GM12892 (cell line): ENCODE results near the gene GLCE.
A peak's percentile ranks its signal among the peaks of the same experiment; 100 is the strongest.

Source experiments
- DNase-seq: peaks from one replicate; pipeline ENCODE4 v3.0.0; 2011; ENCODE audit not compliant: insufficient read length
- FAIRE-seq: peaks from 2 replicates; lab custom pipeline; 2011; peaks lifted over from hg19 to GRCh38; lab: Jason Lieb, UNC
- POLR2A ChIP-seq: IDR thresholded peaks from 2 replicates; pipeline ENCODE4 v1.6.1; 2011; ENCODE audit warnings: low read depth, low read length, control low read depth
- POLR2AphosphoS5 ChIP-seq: IDR thresholded peaks from 2 replicates; pipeline ENCODE4 v1.6.1; 2011; ENCODE audit warnings: low read depth, low read length, control low read depth
- TAF1 ChIP-seq: IDR thresholded peaks from 2 replicates; pipeline ENCODE4 v1.6.1; 2011; ENCODE audit warnings: low read depth, mild to moderate bottlenecking, control low read depth, low read length, borderline replicate concordance

Gene GLCE

GRCh38 chr15:69265347-69265955, 105.0 kb downstream of the GLCE start:
- FAIRE-seq (no peak), DNase-seq (no peak)
- no peak for TF ChIP-seq POLR2A
- TF ChIP-seq POLR2AphosphoS5, result no peak
- TF ChIP-seq TAF1, result no peak

GRCh38 chr15:69271217-69271616, 110.8 kb downstream of the GLCE start:
- DNase-seq (no peak), FAIRE-seq (no peak)
- TF ChIP-seq POLR2A (no peak), POLR2AphosphoS5 (no peak), TAF1 (no peak)

- TF ChIP-seq TAF1 (no peak), POLR2AphosphoS5 (no peak), POLR2A (no peak)
- DNase-seq (no peak), FAIRE-seq (no peak)
These were observed 111.7 kb downstream of the GLCE start for GRCh38 chr15:69272139-69272538.

GRCh38 chr15:69272891-69273290, 112.5 kb downstream of the GLCE start:
- FAIRE-seq (no peak), DNase-seq (no peak)
- TF ChIP-seq TAF1 (no peak), POLR2A (no peak), POLR2AphosphoS5 (no peak)

DNA sequence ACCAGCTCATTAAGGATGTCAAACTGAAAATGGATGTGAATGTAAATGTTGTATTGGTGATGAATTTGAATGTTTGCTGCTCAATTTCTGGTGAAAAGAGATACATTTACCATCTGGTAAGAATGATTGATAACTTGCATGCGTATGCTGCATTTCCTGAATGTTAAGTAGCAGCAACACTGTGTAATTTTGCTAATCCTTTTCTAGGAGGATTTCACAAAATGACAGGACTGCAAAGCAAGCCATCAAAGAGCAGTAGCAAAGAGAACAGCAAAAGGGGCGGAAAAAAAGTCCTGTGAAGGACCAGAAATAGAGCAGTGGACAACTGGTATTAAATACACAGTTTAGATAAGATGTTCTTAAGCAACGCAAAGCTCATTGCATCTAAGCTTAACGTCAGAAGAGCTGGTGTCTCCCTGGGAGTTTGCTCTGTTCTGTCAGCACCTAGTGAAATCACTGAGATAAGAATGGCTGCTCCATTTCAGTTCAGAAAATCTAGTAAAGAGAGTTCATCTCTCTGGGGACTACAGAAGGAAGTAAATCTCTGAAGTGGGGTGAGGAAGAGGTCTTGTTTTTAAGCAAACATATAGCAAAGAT, 114.7 kb downstream of the GLCE start:
- no peak for FAIRE-seq
- TF ChIP-seq POLR2A (no peak), TAF1 (no peak), POLR2AphosphoS5 (no peak)

DNA sequence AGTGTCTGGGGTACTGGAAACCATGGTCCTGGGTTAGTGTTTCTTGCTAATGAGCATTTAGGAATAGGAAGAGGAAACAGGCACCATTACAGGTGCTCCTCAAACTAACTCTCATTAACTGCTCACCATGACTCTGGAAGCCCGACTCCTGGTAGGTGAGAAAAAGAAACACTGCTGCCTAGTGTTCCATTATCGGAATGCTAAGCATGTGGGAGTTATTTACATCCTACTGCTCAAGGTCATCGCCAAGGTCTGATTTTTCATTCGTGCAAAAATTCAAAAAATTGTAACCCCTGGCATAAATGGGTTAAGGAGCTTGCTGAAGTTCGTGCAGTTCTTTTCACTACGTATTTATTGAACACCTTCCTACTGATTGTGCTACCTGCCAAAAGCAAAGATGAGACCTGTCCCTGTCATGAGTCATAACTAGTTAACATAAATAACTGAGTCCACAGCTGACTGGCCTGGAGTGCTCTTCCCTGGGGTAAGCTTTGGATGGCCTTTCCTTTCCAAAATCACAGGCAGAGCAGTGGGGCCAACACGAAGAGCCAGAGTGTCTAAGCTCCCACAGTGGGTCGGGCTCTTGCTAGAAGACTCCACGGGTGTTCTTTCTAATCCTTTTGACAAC, 115.6 kb downstream of the GLCE start:
- DNase-seq (no peak), FAIRE-seq (no peak)
- TF ChIP-seq POLR2AphosphoS5 (no peak), POLR2A (no peak), TAF1 (no peak)

More for the DNA sequence above, 114.7 kb downstream of the GLCE start:
- no peak for DNase-seq

GRCh38 chr15:69277316-69277715, 116.9 kb downstream of the GLCE start:
- TF ChIP-seq POLR2AphosphoS5, result no peak
- TF ChIP-seq TAF1, result no peak
- no peak for TF ChIP-seq POLR2A
- peak; percentile 30 for FAIRE-seq
- DNase-seq, result no peak

DNA sequence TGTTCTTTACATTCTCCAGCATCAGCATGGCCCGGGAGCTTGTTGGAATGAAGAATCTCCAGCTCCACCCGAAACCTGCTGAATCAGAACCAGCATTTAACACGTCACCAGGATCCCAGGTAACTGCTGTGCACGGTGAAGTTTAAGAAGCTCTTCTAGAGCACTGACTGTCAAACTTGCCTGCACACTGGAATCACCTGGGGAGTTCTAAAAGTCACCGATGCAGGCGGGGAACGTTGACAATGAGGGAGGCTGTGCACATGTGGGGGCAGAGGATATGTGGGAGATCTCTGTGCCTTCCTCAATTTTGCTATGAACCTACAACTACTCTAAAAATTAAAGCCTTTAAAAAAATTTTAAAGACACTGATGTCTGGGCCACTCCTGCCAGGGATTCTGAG, 119.2 kb downstream of the GLCE start:
- TF ChIP-seq TAF1 (no peak), POLR2A (no peak), POLR2AphosphoS5 (no peak)
- no peak for FAIRE-seq
- DNase-seq, result no peak

GRCh38 chr15:69280783-69281182, 120.3 kb downstream of the GLCE start:
- no peak for TF ChIP-seq POLR2A
- TF ChIP-seq TAF1, result no peak
- no peak for TF ChIP-seq POLR2AphosphoS5
- DNase-seq, result no peak
- FAIRE-seq, result no peak

DNA sequence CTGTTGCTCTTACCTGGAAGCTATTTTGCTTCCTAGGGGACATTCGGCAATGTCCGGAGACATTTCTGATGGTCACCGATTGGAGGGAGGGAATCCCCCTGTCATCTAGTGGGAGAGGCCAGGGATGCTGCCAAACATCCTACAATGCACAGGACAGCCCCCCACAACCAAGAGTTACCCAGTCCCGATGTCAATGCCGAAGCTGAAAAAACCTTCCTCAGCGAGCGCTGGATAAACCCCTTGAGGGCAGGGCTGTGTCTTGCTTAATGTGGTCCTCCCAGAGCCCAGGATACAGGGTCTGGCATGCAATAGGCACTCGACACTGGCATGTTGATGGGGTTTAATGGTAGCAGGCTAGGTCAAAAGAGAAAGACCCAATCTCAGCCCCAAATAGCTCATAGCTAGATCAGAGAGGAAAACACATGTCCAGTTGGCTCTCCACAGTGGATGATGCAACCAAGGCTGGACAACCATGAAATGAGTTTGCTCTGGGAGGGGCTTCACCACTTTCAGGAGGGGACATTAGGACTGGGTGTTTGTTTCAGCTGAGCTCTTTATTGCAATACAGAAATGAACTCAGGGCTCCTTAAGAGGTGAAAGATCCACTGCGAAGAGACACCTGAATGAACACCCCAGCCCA, 121.8 kb downstream of the GLCE start:
- TF ChIP-seq POLR2A (no peak), TAF1 (no peak), POLR2AphosphoS5 (no peak)
- FAIRE-seq (no peak), DNase-seq (no peak)

- no peak for DNase-seq
- no peak for FAIRE-seq
- no peak for TF ChIP-seq TAF1
- no peak for TF ChIP-seq POLR2A
- no peak for TF ChIP-seq POLR2AphosphoS5
These were observed 125.4 kb downstream of the GLCE start for GRCh38 chr15:69285834-69286233.

DNA sequence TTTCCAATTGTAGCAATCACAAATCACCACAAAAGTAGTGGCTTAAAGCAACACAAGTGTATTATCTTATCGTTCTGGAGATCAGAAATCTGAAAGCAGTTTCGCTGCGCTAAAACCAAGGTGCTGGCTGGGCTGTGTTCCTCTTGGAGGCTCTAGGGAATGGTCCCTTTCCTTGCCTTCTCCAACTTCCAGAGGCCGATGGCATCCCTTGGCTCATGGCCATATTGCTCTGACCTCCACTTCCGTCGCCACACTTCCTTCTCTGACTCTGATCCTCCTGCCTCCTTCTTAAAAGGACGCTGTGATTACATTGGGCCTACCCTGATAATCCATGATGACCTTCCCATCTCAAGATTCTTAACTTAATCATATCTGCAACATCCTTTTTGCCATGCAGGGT, 127.6 kb downstream of the GLCE start:
- TF ChIP-seq POLR2A (no peak), TAF1 (no peak), POLR2AphosphoS5 (no peak)
- no peak for DNase-seq
- no peak for FAIRE-seq
